GM18870 (cell line): ENCODE measurements around the gene C10orf71.

ENCODE experiments used
- ATAC-seq: cut with Tn5 transposase; IDR thresholded peaks from one replicate; pipeline ENCODE4 v1.9.1; 2021; ENCODE audit warnings: moderate library complexity; ENCODE audit not compliant: unreplicated experiment

Gene C10orf71

DNA sequence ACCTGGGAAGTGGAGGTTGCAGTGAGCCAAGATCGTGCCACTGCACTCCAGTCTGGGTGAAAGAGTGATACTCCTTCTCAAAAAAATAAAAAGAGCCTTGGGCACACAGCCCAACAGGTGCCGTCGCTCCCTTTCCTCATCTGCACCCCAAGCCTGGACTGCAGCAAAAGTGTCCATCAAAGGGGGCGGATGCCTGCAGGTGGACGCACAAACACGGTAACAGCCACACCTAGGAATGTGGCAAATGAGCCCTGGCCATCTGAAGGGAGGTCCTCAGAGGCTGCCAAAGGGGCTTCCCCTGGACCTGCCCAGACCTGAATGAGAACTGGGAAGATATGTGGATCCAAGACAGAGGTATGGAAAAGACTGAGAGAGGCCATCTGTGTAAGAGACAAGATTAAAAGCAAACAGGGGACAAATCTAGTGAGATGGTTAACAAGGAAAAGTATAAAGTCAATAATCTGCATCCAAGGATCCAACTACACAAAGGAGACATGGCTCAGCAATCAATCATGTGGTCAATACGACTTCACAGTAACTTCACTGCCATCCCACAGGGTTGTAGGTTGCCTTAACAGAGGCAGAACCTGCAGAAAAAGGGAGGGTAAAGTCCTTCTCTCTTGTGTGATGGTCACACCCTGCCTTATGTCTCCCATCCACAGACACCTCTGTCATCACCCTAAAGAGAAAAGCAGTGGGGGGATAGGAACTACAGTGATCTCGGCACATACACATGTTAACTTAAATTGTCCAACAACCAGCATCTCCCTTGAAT, 71.5 kb downstream of the C10orf71 start:
- ATAC-seq, result no peak

DNA sequence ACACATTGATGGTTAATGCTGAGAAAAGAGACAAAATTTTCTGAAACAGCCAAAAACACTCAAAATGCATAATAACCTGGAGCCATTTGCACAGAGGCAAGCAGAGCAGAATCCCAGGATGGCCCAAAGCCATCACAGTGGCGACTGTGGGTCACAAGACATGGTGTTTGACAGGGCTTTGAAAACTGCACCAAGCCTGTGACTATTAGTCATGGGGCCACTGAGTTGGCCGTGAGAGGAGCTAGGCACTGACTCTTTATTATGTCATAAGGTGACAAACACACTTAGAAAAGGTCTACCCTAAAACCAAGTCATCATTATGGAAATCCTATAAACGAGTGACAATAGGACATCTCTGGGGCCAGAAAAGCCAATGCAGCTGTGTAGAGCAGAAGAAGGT, 73.0 kb downstream of the C10orf71 start:
- no peak for ATAC-seq

DNA sequence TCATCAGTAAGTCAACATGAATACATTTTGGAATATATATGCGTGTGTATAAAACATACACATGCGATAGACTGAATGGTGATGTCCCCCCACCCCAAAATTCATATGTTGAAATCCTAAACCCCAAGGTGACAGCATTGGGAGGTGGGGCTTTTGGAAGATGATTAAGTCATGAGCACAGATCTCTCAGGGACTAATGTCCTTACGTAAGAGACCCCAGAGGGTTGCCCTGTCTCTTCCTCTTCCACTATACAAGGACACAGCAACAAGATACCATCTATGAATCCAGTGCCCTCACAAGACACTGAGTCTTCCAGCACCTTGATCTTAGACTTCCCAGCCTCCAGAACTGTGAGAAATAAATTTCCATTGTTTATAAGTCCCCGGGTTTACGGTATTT, 74.4 kb downstream of the C10orf71 start:
- ATAC-seq, result no peak

DNA sequence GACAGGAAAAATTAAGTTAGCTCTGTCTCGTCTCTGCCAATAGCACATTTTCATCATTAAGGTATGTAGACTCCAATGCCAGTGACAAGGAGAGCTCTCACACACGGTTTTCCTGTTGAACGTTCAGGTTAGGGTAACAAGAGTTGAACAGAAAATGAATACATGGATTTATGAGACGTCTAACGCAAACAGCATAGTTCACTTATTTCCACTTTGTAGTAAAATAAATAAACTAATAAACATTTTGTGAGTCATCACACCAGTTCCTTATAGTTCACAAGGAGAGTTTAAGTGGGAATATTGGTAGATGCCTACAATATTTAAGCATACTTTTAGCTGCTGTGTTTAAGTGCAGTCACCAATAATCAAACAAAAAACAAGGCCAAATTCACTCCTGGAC, 75.8 kb downstream of the C10orf71 start:
- ATAC-seq, result no peak

DNA sequence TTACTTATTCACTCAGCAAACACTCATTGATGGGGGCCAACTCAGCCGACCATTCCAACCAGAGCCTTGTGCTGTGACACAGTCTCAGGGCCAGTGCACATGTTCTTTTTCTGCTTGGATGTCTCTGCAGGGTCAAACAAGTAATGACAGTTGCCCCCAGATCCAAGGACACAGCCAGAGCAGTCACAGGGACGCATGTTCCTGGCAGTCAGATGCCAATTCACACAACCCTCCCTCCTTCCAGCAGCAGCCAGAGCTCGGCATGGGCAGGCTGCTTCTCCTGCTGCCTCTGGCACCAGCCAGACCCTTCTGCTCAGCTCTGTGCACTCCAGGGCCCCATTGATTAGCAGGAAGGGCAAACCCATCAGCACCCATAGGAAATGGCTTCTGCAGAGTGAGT, 76.6 kb downstream of the C10orf71 start:
- ATAC-seq, result no peak
